Measurements from ENCODE around the gene GAGE1. TPM values are rescaled to one million over a fixed set of nuclear protein-coding genes. Genes with fewer than 3 reads are reported as not detected.
"Not testable (repeated sequence)": the region's sequence is repeated elsewhere in the genome, so short reads cannot be mapped to it uniquely, and the experiment has no call there.

The GAGE1 gene
- total and polyA plus RNA-seq, 2 of the 8 experiments (the other 6 are each of a cell fraction or from before 2014, with no cell fraction given): not detected

DNA sequence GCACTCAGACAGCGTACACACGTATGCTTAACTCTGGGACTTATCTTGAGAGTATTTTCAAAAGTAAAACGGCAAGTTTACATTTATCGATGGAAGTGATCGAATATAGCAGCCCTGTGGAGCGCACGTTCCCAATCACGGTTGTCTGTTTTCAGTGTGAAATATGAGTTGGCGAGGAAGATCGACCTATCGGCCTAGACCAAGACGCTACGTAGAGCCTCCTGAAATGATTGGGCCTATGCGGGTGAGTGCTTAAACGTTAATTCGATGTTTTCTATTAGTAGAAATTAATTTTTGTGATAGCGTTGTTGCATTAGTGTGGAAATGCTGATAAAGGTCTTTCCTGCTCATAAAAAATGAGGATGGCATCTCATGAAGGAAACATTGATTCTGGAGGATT is 8.3 kb upstream of the GAGE1 start:
- H2BK5ac ChIP-seq (ENCODE audit: low read depth, low read length); H3K14ac ChIP-seq (ENCODE audit: insufficient read length); H2BK20ac ChIP-seq (ENCODE audit: low read length); H4K20me1 ChIP-seq (replicated peaks in 1 of 2; ENCODE audit: control insufficient read depth in 1 of 2, insufficient read depth in 2 of 2, low read length in 2 of 2); H3K23me2 ChIP-seq (ENCODE audit: low read depth, low read length); CTCF ChIA-PET (ENCODE audit: partially characterized antibody); H3K79me2 ChIP-seq (ENCODE audit: control insufficient read depth in 1 of 2, insufficient read depth in 2 of 2, low read length in 2 of 2); H3K79me1 ChIP-seq (ENCODE audit: low read depth, low read length); H3K56ac ChIP-seq (replicated peaks; ENCODE audit: insufficient read length, low read depth, low read length); H3K4ac ChIP-seq (replicated peaks; ENCODE audit: insufficient read length, low read depth, low read length); H2AFZ ChIP-seq (ENCODE audit: low read length); H3K27me3 ChIP-seq (replicated peaks in 1 of 4; ENCODE audit: control insufficient read depth in 3 of 4, extremely low read depth in 1 of 4, insufficient read depth in 3 of 4, low read length in 3 of 4); H2AK5ac ChIP-seq (ENCODE audit: low read depth, low read length); DNase-seq (ENCODE audit: low read depth in 1 of 2, low spot score in 2 of 2); POLR2A ChIA-PET (ENCODE audit: partially characterized antibody); H2BK12ac ChIP-seq (ENCODE audit: low read depth, low read length); H3K23ac ChIP-seq (ENCODE audit: insufficient read length); H3K9me3 ChIP-seq (ENCODE audit: insufficient read depth in 2 of 2, low read depth in 1 of 2, low read length in 1 of 2); H3K36me3 ChIP-seq (ENCODE audit: control insufficient read depth in 2 of 4, insufficient read depth in 4 of 4, low read length in 3 of 4); H3K27ac ChIP-seq (ENCODE audit: low read depth, low read length); H4K5ac ChIP-seq (ENCODE audit: insufficient read length, low read depth, low read length); H2BK15ac ChIP-seq (ENCODE audit: low read length); H3K4me3 ChIP-seq (ENCODE audit: extremely low read depth in 1 of 4, insufficient read depth in 2 of 4, low read depth in 3 of 4, low read length in 4 of 4); H3K9ac ChIP-seq (replicated peaks in 1 of 4; ENCODE audit: extremely low read depth in 1 of 4, low read depth in 3 of 4, low read length in 3 of 4); H3K18ac ChIP-seq (ENCODE audit: extremely low read depth, low read length); H2BK120ac ChIP-seq (replicated peaks; ENCODE audit: low read depth, low read length); H4K91ac ChIP-seq (replicated peaks; ENCODE audit: insufficient read length, low read length); H3K4me1 ChIP-seq (replicated peaks in 1 of 4; ENCODE audit: control insufficient read depth in 3 of 4, insufficient read depth in 4 of 4, low read length in 3 of 4); H3K4me2 ChIP-seq (ENCODE audit: insufficient read depth in 1 of 2, low read depth in 2 of 2, low read length in 2 of 2); H4K8ac ChIP-seq (ENCODE audit: extremely low read depth, insufficient read depth, low read length); FAIRE-seq: not testable (repeated sequence)
- 94% methylated on average over 15 of the region's 17 CpGs; no CpG with 5 or more reads in 1 of the 2 experiments for WGBS, 2 experiments (ENCODE audit: extremely low coverage in 1 of 2, insufficient coverage in 1 of 2, insufficient read length in 1 of 2, insufficient replicate concordance in 2 of 2, low coverage in 1 of 2, low lambda C conversion rate in 2 of 2, missing lambda C conversion rate in 1 of 2)
